GM21786 (cell line): ENCODE measurements around the gene AFTPH.
A peak's percentile ranks its signal among the peaks of the same experiment; 100 is the strongest.

Experiments used
- ATAC-seq: cut with Tn5 transposase; IDR thresholded peaks from one replicate; pipeline ENCODE4 v1.9.1; 2021; ENCODE audit not compliant: unreplicated experiment

The AFTPH gene

GRCh38 chr2:64608867-64609226 is 84.7 kb downstream of the AFTPH start:
- peak; percentile 3 for ATAC-seq

GRCh38 chr2:64609227-64609941 is 85.3 kb downstream of the AFTPH start:
- peak; percentile 39 for ATAC-seq

DNA sequence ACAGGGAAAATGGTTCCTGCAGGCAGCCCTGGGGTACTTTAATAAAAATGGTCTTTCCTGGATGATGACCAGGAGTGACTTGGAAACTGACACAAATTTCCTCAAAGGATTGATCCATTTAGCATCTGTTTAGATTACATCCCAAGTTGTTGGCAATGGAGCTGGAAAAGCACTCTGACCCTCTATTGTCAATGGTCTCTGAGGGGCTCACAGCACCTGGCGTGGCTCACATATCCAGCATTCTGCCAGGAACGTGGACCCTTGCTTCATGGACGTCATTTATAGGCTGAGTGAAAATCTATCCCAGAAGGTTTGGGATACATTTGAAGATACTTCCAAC is 85.8 kb downstream of the AFTPH start:
- no peak for ATAC-seq

DNA sequence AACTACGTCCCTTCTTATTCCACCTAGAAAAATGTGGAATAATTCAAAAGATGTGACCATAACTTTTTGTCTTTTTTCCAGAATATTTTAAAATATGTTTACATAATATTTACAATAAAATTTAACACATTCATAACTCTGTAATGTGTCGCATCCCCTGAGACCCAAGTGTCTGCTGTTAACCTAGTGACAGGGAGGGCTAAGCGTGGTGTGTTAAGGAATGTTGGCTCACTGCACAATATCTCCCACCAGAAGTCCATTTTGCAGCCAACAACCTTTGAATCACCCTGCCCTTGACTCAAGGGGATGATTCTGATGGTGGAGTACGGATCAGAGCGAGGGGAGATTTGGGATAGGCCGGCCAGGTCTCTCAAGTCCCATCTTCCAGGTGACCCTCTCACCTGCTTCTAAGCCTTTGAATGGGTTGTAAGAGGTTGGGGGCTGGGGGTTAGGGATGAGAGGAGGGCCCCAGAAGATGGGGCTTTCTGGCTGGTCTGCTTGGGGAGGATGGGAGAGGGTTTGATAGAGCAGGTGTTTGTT is 86.3 kb downstream of the AFTPH start:
- no peak for ATAC-seq

DNA sequence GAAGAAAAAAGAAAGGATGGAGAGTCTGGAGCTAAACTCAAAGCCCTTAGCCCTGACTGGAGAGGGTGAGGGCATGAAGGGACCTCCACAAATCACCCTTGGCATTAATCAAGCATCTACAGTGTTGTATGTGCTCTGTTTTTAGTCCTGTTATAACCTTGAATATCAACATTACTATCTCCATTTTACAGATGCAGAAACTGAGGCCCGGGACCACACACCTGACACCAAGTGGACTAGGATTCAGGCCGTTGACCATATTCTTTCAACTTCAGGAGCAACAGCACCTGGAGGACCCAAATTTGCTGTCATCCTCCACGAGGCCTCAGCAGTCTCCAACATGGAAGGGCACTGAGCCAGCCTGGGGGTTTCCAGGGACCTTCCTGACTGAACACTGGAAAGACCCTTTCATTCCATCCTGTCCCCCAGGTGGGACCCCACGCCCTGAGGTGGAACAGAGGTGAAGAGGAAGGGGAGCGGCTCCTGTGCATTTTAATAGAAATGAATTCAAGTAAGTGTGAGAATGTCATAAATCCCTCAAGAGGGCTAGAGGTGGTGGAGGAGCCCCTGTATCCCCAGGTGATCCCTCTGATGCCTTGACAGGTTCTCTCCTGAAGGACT is 88.6 kb downstream of the AFTPH start:
- ATAC-seq: no peak

GRCh38 chr2:64613276-64613675 is 89.1 kb downstream of the AFTPH start:
- ATAC-seq: no peak

- ATAC-seq: no peak
Measured at GRCh38 chr2:64615192-64615763, 91.2 kb downstream of the AFTPH start.

DNA sequence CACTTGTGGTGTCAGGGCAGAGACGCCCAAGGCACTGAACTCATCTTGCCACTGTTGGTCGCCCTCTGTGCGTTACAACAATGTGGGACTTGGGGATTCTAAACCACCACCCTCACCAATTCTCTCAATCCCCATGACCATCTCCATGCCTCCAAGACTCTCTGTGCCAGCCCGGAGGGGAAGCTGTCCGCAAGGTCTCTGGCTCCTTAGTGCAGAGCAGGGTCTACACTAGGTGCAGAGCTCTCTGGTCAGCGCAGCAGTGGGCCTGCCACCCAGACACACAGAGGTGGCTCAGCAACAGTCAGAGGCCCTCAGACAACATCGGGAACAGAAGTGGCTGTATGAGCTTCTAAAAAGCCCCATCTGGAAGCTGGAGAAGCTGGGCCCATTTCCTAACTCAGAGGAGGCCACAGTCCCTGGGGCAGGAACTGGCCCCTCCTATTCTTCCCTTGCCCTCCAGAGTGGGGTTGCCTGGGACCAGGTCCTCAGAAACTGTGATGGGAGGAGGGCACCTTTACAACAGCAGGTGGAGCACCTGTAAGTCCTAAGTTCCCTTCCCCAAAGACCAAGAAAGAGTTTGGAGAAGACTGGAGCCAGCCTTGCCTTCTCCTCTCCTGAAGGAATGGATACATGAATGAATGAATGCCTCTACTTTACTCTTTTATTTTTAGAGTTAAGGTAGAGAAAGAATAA is 91.9 kb downstream of the AFTPH start:
- ATAC-seq: no peak

DNA sequence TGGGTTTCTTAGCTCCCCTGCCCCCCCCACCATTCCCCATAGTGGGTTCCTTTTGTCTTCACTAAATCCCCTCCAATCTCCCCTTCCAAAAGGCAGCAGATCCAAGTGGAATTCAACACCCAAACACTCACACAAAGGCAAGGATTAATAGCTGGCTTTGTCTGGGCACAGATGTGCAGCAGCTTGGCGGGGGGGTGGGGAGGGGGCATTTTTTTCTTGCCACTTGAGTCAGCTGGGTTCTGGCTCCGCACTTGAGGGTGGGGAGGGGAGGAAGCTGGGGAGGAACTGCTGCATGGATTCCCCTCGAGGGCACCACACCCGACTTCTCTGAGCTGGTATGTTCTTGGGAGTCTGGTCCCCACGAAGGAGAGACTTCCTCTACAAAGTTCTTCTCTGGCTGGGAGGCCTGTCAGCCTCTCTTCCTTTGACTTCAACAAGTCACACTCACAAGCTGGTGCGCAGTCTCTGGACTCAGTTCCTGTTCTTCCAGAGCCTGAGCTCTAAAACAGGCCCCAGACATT is 93.6 kb downstream of the AFTPH start:
- ATAC-seq: no peak

DNA sequence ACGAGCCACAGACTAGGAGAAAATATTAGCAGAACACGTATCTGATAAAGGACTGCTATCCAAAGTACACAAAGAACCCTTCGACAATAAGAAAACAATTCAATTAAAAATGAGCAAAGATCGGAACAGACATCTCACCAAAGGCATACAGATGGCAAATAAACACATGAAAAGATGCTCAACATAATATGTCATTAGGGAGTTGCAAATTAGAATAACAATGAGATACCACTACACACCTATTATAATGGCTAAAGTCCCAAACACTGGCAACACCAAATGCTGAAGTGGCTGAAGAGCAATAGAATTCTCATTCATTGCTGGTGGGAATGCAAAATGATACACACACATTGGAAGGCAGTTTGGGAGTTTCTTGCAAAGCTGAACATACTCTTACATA is 96.5 kb downstream of the AFTPH start:
- ATAC-seq: no peak

DNA sequence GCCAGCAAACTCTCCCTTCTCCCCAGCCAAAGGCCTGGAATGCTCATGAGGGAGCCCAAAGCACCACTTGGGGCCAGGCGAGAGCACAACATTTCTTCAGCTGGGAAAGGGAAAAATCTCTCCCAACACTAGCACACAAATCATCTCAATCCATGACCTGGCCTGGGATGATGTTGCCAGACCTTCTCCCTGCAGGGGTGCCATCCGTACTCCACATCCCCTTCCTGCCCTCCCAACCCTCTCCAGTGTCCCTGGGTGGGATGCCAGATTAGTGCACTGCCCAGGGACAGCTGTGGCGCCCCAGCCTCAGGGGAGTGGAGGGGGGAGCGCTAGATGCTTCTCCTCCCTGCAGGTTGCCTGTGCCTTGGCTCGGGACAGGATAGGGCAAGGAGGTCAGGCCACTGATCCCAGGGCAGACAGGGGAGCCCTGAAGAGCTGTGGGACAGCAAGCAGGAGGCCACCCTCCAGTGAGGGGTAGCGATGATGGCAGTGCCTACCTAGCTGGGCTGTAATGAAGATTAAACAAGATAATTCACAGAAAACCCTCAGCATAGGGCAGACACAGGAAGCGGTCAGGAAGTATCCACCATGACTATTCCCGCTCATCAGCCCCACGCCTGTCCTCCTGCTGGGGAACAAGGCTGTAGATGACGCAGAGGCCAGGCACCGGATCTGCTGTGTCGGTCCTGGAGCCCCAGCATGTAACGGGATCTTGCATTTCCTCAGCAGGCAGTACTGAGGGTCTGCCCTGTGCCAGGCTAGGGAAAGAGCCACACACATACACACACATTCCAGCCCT is 98.5 kb downstream of the AFTPH start:
- no peak for ATAC-seq

DNA sequence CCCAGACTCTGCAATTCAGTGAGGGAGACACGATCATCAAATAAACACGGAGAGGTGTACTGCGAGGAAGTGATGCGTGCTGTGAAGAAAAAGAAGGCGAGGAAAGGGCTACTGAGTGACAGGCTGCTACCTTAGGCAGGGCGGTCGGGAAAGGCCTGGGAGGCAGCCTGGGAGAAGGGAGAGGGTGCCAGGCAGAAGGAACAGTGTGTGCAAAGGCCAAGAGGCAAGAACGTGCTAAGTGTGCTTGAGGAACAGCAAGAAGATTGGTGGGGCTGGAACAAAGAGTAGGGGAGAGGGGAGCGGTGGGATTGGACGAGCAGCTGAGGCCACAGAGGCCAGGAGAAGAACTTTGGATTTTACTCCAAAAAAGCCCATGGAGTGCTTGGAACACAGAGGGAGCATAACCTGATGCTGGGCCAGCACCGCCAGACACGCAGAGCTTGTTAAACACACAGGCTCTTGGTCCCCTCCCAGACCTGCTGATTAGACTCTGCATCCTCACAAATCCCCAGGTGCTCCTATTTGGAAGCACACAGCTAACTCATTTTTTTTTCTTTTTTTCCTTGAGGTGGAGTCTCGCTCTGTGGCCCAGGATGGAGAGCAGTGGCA is 99.2 kb downstream of the AFTPH start:
- ATAC-seq: no peak

GRCh38 chr2:64624108-64624610 is 100.0 kb downstream of the AFTPH start:
- no peak for ATAC-seq

GRCh38 chr2:64624862-64625261 is 100.7 kb downstream of the AFTPH start:
- ATAC-seq: no peak

DNA sequence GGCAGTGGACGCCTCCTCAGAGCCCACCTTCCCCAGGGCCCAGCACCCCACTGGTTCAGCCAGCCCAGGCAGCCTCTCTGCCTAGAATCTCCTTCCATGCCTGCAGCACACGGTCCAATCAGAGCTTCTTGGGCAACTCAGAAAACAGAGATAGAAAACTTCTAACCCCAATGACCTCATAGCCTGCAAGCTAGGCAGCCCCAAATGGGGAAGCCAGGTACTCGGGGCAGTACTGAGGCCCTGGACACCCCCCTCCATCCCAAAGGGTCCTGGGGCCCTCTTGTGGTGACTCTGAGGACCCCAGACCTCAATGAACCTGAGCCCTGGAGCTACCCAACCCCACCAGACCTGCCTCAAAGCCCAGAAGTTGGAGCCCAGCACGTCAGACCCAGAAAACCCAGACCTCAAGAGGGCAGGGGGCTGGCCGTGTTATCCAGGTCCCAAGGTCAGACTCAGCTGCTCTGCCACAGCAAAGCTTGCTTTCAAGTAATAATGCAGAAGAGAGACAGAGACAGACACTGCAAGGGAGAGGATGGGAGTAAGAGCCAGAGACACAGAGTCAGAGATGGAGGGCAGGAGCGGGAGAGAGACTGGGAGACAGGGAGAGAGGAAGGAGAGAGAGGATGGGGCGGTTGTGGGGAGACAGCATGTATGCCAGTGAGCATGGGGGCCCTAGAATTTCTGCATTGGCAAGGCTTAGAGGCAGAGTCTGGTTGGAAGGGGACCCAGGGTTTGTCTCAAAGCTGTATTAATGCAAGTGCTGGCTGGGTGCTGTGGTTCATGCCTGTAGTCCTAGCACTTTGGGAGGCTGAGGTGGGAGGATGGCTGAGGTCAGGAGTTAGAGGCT is 101.4 kb downstream of the AFTPH start:
- no peak for ATAC-seq

- ATAC-seq: no peak
Measured at GRCh38 chr2:64626146-64626809, 102.2 kb downstream of the AFTPH start.

GRCh38 chr2:64626963-64627760 is 103.0 kb downstream of the AFTPH start:
- no peak for ATAC-seq
